Hematopoietic multipotent progenitor cell (in vitro differentiated cells): ENCODE data around the gene ST8SIA6. TPM values are rescaled to one million over a fixed set of nuclear protein-coding genes. Genes with fewer than 3 reads are reported as not detected.
"Not testable (repeated sequence)": the region's sequence is repeated elsewhere in the genome, so short reads cannot be mapped to it uniquely, and the experiment has no call there.

Experiments
- DNase-seq, 3 donors: peaks; one replicate each; pipeline ENCODE4 v3.0.0-alpha.2; 2011 to 2015; ENCODE audit warnings: low read depth in 2 of 3, low spot score in 2 of 3
- total RNA-seq: library from RNA; depleted of rRNA; stranded (reverse); fragments of >200 nt; gene quantifications from one replicate; pipeline ENCODE4 v1.2.3, GENCODE V29; 2012

Gene ST8SIA6
- total RNA-seq, 1 donor = 38.0 TPM

- DNase-seq = no peak
These were observed 101.8 kb downstream of the ST8SIA6 start for GRCh38 chr10:17352583-17352982.

GRCh38 chr10:17351506-17351905, 102.9 kb downstream of the ST8SIA6 start:
- no peak for DNase-seq

DNA sequence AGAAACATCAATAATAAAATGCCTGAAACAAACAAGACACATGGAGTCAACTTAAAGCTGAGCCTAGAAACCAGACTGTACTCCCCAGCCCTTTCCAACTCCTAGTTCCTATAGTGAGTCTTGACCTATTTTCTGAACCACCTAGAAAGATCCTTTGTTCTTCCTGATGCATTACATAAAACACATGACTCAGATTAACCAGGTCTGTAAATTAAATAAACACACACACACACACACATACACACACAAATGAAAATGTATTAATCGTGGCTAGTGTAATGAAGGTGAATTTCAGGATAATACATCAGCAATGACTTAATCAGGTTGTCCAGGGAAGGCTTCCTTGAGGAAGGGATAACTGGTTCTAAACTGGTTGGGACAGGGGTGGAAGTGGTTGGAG, 104.7 kb downstream of the ST8SIA6 start:
- no peak for DNase-seq

DNA sequence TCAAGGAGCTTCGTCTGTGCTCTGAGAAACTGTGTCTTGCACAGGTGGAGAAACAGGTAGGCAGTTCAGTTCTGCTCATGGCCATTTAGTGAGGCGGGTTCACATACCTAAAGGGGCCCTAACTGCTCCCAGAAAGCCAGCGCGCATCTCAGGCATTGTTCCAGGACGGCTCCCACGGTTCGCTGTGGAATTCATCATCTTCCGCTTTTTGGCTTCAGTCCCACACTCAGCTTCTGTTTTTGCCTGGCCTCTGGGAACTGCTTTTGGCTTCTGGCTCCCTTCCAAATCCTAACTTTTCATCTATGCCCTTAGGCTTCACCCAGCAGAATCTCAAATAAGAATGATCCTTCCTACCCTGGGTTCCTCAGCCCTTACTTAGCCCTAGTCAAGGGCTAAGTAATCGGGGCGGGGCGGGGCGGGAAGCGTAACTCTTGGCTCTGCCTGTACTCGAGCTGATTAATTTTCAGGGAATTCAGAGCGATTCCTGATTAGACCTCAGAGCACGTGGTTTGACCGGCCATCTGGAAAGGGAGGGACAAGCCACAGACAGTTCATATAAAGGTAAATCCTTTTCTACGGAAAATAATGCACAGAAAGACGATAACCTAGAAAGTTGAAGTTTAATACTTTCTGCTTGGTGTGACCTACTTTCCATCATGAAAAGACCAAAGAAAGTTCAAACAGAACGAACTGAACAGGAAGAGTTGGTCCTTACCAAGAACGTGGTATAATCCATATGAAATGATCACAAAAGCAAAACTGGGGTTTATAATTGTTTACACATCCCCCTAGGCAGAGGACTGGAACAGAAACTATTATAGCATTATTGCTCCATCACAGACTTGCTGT, 105.7 kb downstream of the ST8SIA6 start:
- DNase-seq = no peak

DNA sequence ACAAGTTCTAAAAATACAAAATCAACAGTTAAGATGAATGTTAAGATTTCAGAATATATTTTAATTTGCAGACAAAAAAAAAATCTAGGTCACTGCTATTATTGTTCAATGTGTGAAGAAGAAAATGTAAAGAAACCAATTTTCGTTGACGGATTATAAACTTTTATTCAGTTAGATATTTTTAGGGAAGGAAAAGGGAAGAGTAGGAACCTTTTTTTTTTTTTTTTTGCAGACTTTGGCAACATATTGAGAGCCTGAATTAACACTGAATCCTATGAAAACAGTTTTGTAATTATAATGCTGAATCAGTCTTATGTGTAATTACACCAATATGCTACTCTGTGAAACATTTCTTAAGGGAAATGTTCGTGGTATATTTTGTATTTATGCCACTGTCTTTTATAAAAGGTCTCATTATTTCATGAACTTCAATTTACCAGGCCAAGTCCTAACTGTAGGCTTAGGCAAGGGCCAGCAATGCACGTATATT, 106.3 kb downstream of the ST8SIA6 start:
- DNase-seq = no peak

- DNase-seq = no peak
These were observed 110.2 kb downstream of the ST8SIA6 start for GRCh38 chr10:17344206-17344605.

DNA sequence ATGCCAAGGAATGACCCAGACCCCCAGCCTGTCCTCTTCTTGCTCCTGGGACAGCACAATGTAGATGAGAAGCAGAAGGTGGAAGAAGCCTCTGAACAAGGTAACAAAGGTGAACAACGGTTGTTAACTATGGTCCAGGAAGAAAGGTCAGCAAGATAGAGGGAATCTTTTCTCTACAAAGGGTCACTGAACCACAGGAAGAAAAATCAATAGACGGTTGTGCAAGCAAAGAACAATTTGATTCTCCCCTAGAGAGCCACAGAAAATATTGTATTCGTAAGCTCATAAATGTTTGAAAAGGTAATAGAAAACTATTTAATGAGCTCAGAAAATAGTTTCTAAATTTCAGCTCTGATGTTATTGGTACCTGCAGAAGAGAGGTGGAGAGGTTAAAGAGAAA, 111.3 kb downstream of the ST8SIA6 start:
- DNase-seq = no peak

DNA sequence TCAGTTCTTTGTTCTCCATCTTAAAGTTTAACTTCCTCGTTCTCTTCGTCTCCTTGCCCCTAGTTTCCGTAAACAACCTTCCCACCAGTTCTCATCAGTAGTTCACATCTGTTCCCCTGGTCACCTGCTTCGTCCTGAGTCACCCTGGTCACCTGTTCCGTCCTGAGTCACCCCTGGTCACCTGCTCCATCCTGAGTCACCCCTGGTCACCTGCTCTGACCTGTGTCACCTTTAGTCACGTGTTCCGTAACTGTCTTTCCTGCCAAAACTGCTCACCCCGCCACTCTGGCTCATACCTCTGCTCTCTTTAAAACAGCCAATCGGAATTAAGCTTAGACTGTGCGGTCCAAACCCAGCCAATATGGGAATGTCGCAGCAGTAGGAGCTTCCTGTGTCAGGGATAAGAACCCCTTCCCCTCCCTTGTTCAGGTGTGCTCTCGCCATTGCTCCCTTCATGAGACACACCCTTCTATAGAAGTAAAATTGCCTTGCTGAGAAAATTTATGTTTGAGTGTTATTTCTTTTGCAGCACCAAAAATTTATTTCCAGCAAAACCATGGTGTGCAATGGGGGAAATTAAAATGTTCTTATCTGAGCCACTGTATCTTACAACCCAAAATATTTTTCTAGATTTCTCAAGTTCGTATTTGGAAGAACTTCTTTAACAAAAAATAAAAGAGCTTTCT, 114.1 kb downstream of the ST8SIA6 start:
- no peak for DNase-seq

GRCh38 chr10:17335065-17335464, 119.3 kb downstream of the ST8SIA6 start:
- no peak for DNase-seq

DNA sequence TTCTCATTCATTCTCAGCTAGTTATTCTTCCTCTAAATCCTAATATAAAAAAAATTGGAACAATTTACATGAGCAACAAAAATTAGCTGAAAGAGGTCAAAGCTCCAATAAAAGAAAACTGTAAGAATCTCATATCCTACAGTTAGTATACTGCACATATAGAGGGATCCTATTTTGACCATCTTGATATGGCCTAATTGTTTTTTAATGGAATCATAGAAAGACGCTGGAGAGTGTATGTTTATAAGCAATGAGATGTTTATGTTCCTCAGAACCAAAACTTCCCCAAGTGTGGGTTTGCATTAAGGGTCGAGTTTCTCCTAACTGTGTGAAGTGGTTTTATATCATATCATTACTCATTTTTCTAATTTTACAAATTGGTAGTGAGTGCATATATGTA, 123.9 kb downstream of the ST8SIA6 start:
- no peak for DNase-seq

- DNase-seq = no peak
These were observed 128.0 kb downstream of the ST8SIA6 start for GRCh38 chr10:17326377-17326776.

- DNase-seq = not testable (repeated sequence)
These were observed 132.4 kb downstream of the ST8SIA6 start for GRCh38 chr10:17321957-17322356.

- no peak for DNase-seq
These were observed 137.8 kb downstream of the ST8SIA6 start for GRCh38 chr10:17316488-17317170.

- no peak for DNase-seq
These were observed 145.0 kb downstream of the ST8SIA6 start for GRCh38 chr10:17309435-17309834.

DNA sequence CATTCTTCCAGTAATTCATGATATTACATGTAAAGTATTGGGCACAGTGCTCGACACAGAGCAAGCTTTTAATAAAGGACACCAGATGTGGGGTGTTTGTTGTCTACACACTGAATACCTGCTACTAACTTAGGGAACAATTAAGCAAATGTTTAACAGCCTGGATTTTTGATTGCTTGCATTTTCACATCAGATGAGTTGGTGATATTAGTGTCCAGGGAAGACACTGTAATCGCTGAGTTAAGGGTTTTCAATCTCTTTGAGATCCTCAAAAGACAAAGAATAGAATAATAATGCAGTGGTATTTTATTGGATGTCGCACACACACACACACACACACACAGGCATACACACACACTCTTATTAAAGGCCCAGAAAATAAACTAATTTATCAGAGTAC, 147.3 kb downstream of the ST8SIA6 start:
- DNase-seq = no peak

GRCh38 chr10:17292375-17292774, 162.0 kb downstream of the ST8SIA6 start:
- DNase-seq = no peak

GRCh38 chr10:17290226-17290625, 164.2 kb downstream of the ST8SIA6 start:
- DNase-seq = peak; percentile 2 to 81 (median 64)

DNA sequence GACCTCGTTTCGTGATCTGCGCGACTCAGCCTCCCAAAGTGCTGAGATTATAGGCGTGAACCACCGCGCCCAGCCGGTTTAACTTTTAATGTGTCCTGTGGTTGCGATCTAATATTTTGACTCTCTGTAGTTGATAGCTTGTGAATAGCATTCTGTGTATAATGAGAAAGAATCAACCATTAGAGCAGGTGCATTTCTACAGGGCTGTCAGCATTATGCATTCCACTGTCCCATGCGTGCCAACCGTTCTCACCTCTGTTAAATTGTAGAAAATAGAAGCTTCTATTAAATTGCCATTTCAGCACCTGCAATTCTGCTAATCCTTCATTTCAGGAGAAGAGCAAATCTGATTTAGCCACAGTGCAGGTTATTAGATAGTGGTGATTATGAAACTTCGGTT, 164.6 kb downstream of the ST8SIA6 start:
- no peak for DNase-seq

GRCh38 chr10:17286562-17287550, 167.5 kb downstream of the ST8SIA6 start:
- no peak for DNase-seq

- DNase-seq = no peak
These were observed 172.1 kb downstream of the ST8SIA6 start for GRCh38 chr10:17282311-17282710.
